ENCODE results near the gene RNF169. TPM values are rescaled to one million over a fixed set of nuclear protein-coding genes. Genes with fewer than 3 reads are reported as not detected.

The RNF169 gene
- total and polyA plus RNA-seq, 2 of the 8 experiments (the other 6 are each of a cell fraction or from before 2014, with no cell fraction given): 3.6 to 12.5 TPM

GRCh38 chr11:74730571-74731260, 17.9 kb upstream of the RNF169 start:
- no peaks in the 10 kb centered on the region for H3K9me3 ChIP-seq (ENCODE audit: insufficient read depth in 2 of 2, low read depth in 1 of 2, low read length in 1 of 2)
- 0 out of 2 replicates have a peak overlapping the region, but pooled peaks have one; percentile 9 for H4K8ac ChIP-seq (ENCODE audit: extremely low read depth, insufficient read depth, low read length)
- H3K56ac ChIP-seq (replicated peaks; ENCODE audit: insufficient read length, low read depth, low read length): no peak overlapping the region
- H3K23me2 ChIP-seq (ENCODE audit: low read depth, low read length): peaks cover 12% of the 10 kb centered on the region; the same call in 1 of the 2 replicates
- H3K23ac ChIP-seq (ENCODE audit: insufficient read length): no peak overlapping the region
- ChIA-PET POLR2A (ENCODE audit: partially characterized antibody) (interaction anchor here (1.0 kb wide), 1 partner anchor 10 kb away, joined by 4 read pairs; no protein-coding TSS in a partner anchor), CTCF (ENCODE audit: partially characterized antibody) (interaction anchor here (12.8 kb wide), 1 partner anchor 30 kb away, joined by 348 read pairs; no protein-coding TSS in a partner anchor)
- no peak overlapping the region for H3K4ac ChIP-seq (replicated peaks; ENCODE audit: insufficient read length, low read depth, low read length)
- DNase-seq (ENCODE audit: low read depth in 1 of 2, low spot score in 2 of 2) (peak in 1 of 2 experiments; percentile 62), FAIRE-seq (no peak)
- H2AK5ac ChIP-seq (ENCODE audit: low read depth, low read length): no peak overlapping the region
- no peak overlapping the region for H4K5ac ChIP-seq (ENCODE audit: insufficient read length, low read depth, low read length)
- peak overlapping the region; percentile 91; the same call in 1 of the 2 replicates for H2AFZ ChIP-seq (ENCODE audit: low read length)
- no peak overlapping the region for H2BK12ac ChIP-seq (ENCODE audit: low read depth, low read length)
- no peak overlapping the region; a peak in 1 of 7 replicates for H3K9ac ChIP-seq (replicated peaks in 1 of 4; ENCODE audit: extremely low read depth in 1 of 4, low read depth in 3 of 4, low read length in 3 of 4)
- H3K4me3 ChIP-seq (ENCODE audit: extremely low read depth in 1 of 4, insufficient read depth in 2 of 4, low read depth in 3 of 4, low read length in 4 of 4): peak overlapping the region; percentile 44 to 77 (median 49)
- WGBS, 2 experiments (ENCODE audit: extremely low coverage in 1 of 2, insufficient coverage in 1 of 2, insufficient read length in 1 of 2, insufficient replicate concordance in 2 of 2, low coverage in 1 of 2, low lambda C conversion rate in 2 of 2, missing lambda C conversion rate in 1 of 2): 4% methylated on average over 36 of the region's 40 CpGs; no CpG with 5 or more reads in 1 of the 2 experiments
- no peaks in the 10 kb centered on the region for H4K20me1 ChIP-seq (replicated peaks in 1 of 2; ENCODE audit: control insufficient read depth in 1 of 2, insufficient read depth in 2 of 2, low read length in 2 of 2)
- H3K4me2 ChIP-seq (ENCODE audit: insufficient read depth in 1 of 2, low read depth in 2 of 2, low read length in 2 of 2): peak overlapping the region; percentile 83 to 100
- H2BK5ac ChIP-seq (ENCODE audit: low read depth, low read length): no peak overlapping the region
- peaks cover 30 to 49% (median 43%) of the 10 kb centered on the region in 4 experiments for H3K27me3 ChIP-seq (replicated peaks in 1 of 4; ENCODE audit: control insufficient read depth in 3 of 4, extremely low read depth in 1 of 4, insufficient read depth in 3 of 4, low read length in 3 of 4)
- peak overlapping the region; percentile 48 for H3K18ac ChIP-seq (ENCODE audit: extremely low read depth, low read length)
- no peak overlapping the region for H2BK20ac ChIP-seq (ENCODE audit: low read length)
- H3K79me1 ChIP-seq (ENCODE audit: low read depth, low read length): no peaks in the 10 kb centered on the region
- H3K79me2 ChIP-seq (ENCODE audit: control insufficient read depth in 1 of 2, insufficient read depth in 2 of 2, low read length in 2 of 2): no peaks in the 10 kb centered on the region
- H3K14ac ChIP-seq (ENCODE audit: insufficient read length): no peak overlapping the region
- H2BK120ac ChIP-seq (replicated peaks; ENCODE audit: low read depth, low read length): no peak overlapping the region
- no peak overlapping the region for H3K27ac ChIP-seq (ENCODE audit: low read depth, low read length)
- no peak overlapping the region for H4K91ac ChIP-seq (replicated peaks; ENCODE audit: insufficient read length, low read length)
- no peaks in the 10 kb centered on the region for H3K36me3 ChIP-seq (ENCODE audit: control insufficient read depth in 2 of 4, insufficient read depth in 4 of 4, low read length in 3 of 4)
- peaks cover 0 to 8% (median 0%) of the 10 kb centered on the region in 4 experiments; a peak in 3 of 7 replicates for H3K4me1 ChIP-seq (replicated peaks in 1 of 4; ENCODE audit: control insufficient read depth in 3 of 4, insufficient read depth in 4 of 4, low read length in 3 of 4)
- H2BK15ac ChIP-seq (ENCODE audit: low read length): no peak overlapping the region
- TF ChIP-seq EZH2 (IDR thresholded peaks at IDR 0.05; ENCODE audit: low read depth, low read length, severe bottlenecking) (peak; percentile 82), KDM1A (IDR thresholded peaks at IDR 0.05; ENCODE audit: borderline replicate concordance, low read length) (no peak), KDM4A (IDR thresholded peaks at IDR 0.05; ENCODE audit: low read depth, low read length, severe bottlenecking) (peak; percentile 75), SUZ12 (IDR thresholded peaks at IDR 0.05; ENCODE audit: low read length) (peak; percentile 80), SIX5 (IDR thresholded peaks at IDR 0.05; ENCODE audit: low read depth, low read length) (no peak), SAP30 (IDR thresholded peaks at IDR 0.05; ENCODE audit: insufficient read depth, insufficient replicate concordance, low read length) (no peak), GTF2F1 (IDR thresholded peaks at IDR 0.05; ENCODE audit: borderline replicate concordance, low read depth, low read length) (no peak), CTBP2 (IDR thresholded peaks at IDR 0.05; ENCODE audit: borderline replicate concordance, insufficient read depth, insufficient read length, low read length) (no peak), MAX (IDR thresholded peaks at IDR 0.05) (no peak), E2F6 (IDR thresholded peaks at IDR 0.05) (0 out of 2 replicates have a peak, but pooled peaks have one; percentile 10)

All from H1 (cell line).